Upper lobe of right lung (tissue), 1 donor: ENCODE data around the gene METAP1. TPM values are rescaled to one million over a fixed set of nuclear protein-coding genes. Genes with fewer than 3 reads are reported as not detected.

Experiments used
- ATAC-seq: fragments of 200-7000 bp; cut with Tn5 transposase; one replicate; pipeline ENCODE4 v1.9.1; 2020; ENCODE audit warnings: mild to moderate bottlenecking, moderate library complexity
- DNase-seq: peaks from one replicate; pipeline ENCODE4 v3.0.0-alpha.2; 2020
- H3K27ac ChIP-seq: fragments of 200-600 bp; one replicate; pipeline ENCODE4 v1.8.0; 2022
- H3K27me3 ChIP-seq: fragments of 200-600 bp; one replicate; pipeline ENCODE4 v1.8.0; 2022; ENCODE audit warnings: mild to moderate bottlenecking
- H3K36me3 ChIP-seq: fragments of 200-600 bp; one replicate; pipeline ENCODE4 v1.8.0; 2022
- H3K4me1 ChIP-seq: fragments of 200-600 bp; one replicate; pipeline ENCODE4 v1.8.0; 2022
- H3K4me3 ChIP-seq: fragments of 200-600 bp; one replicate; pipeline ENCODE4 v1.8.0; 2022; ENCODE audit warnings: mild to moderate bottlenecking
- H3K9me3 ChIP-seq: fragments of 200-600 bp; one replicate; pipeline ENCODE4 v1.8.0; 2022
- CTCF ChIP-seq: fragments of 200-600 bp; IDR thresholded peaks from one replicate; pipeline ENCODE4 v1.8.0; 2022; ENCODE audit warnings: antibody characterized with exemption
- intact Hi-C: fragments of 100-400 bp; cut with DNase I; formaldehyde crosslinking; loops from one replicate; pipeline ENCODE4 v1.11.0; 2022
- total RNA-seq: library from RNA; stranded (reverse); fragmentation: NEBNext Ultra II Directional; extraction: Animal tissue kit (Norgen Biotek cat#: 25700); gene quantifications from one replicate; pipeline ENCODE4 v1.2.1, GENCODE V29; 2021
- donor health status: DM: no; HTN: yes; CAD: no; lungs with severe emphysema.

The METAP1 gene
- total RNA-seq, 1 donor from 2014 or later, result 30.4 TPM

- intact Hi-C loops, result no loop called here
- Histone ChIP-seq H3K27ac (no peak overlapping the region), H3K36me3 (no peaks in the 10 kb centered on the region), H3K9me3 (no peaks in the 10 kb centered on the region), H3K4me3 (no peak overlapping the region), H3K4me1 (peaks cover 9% of the 10 kb centered on the region), H3K27me3 (no peaks in the 10 kb centered on the region)
- DNase-seq, result no peak
- ATAC-seq, result no peak
- no peak for TF ChIP-seq CTCF
Measured at GRCh38 chr4:99027304-99027703, 31.8 kb downstream of the METAP1 start.

GRCh38 chr4:99028187-99028586 lies 32.7 kb downstream of the METAP1 start:
- DNase-seq (no peak), ATAC-seq (no peak)
- Histone ChIP-seq H3K9me3 (no peaks in the 10 kb centered on the region), H3K4me1 (peaks cover 9% of the 10 kb centered on the region), H3K27me3 (no peaks in the 10 kb centered on the region), H3K27ac (no peak overlapping the region), H3K4me3 (no peak overlapping the region), H3K36me3 (no peaks in the 10 kb centered on the region)
- no peak for TF ChIP-seq CTCF
- intact Hi-C loops, result no loop called here

- H3K27me3 ChIP-seq, result no peaks in the 10 kb centered on the region
- no peak for DNase-seq
- no peak overlapping the region for H3K27ac ChIP-seq
- TF ChIP-seq CTCF, result no peak
- no peaks in the 10 kb centered on the region for H3K9me3 ChIP-seq
- intact Hi-C loops, result no loop called here
- H3K4me3 ChIP-seq, result no peak overlapping the region
- no peak for ATAC-seq
- H3K4me1 ChIP-seq, result peaks cover 9% of the 10 kb centered on the region
- H3K36me3 ChIP-seq, result no peaks in the 10 kb centered on the region
Measured at GRCh38 chr4:99029018-99029735, 33.7 kb downstream of the METAP1 start.

- H3K9me3 ChIP-seq, result no peaks in the 10 kb centered on the region
- intact Hi-C loops, result no loop called here
- no peak overlapping the region for H3K27ac ChIP-seq
- DNase-seq (no peak), ATAC-seq (no peak)
- no peaks in the 10 kb centered on the region for H3K36me3 ChIP-seq
- peaks cover 9% of the 10 kb centered on the region for H3K4me1 ChIP-seq
- no peak for TF ChIP-seq CTCF
- no peaks in the 10 kb centered on the region for H3K27me3 ChIP-seq
- no peak overlapping the region for H3K4me3 ChIP-seq
Measured at GRCh38 chr4:99029852-99030251, 34.3 kb downstream of the METAP1 start.

GRCh38 chr4:99033956-99034355 lies 38.4 kb downstream of the METAP1 start:
- no peak for TF ChIP-seq CTCF
- DNase-seq (no peak), ATAC-seq (no peak)
- Histone ChIP-seq H3K4me1 (peaks cover 1% of the 10 kb centered on the region), H3K4me3 (no peak overlapping the region), H3K27ac (no peak overlapping the region), H3K36me3 (no peaks in the 10 kb centered on the region), H3K9me3 (peaks cover 4% of the 10 kb centered on the region), H3K27me3 (no peaks in the 10 kb centered on the region)
- intact Hi-C loops, result no loop called here

- no peaks in the 10 kb centered on the region for H3K4me1 ChIP-seq
- peaks cover 4% of the 10 kb centered on the region for H3K9me3 ChIP-seq
- H3K27me3 ChIP-seq, result no peaks in the 10 kb centered on the region
- DNase-seq (no peak), ATAC-seq (no peak)
- TF ChIP-seq CTCF, result no peak
- intact Hi-C loops, result no loop called here
- no peak overlapping the region for H3K27ac ChIP-seq
- no peak overlapping the region for H3K4me3 ChIP-seq
- no peaks in the 10 kb centered on the region for H3K36me3 ChIP-seq
Measured at GRCh38 chr4:99038213-99038612, 42.7 kb downstream of the METAP1 start.
